Measurements from ENCODE around the gene SLC27A1. TPM values are rescaled to one million over a fixed set of nuclear protein-coding genes. Genes with fewer than 3 reads are reported as not detected.

The SLC27A1 gene
- total RNA-seq, 1 experiment from 2014 or later: 3.7 TPM

GRCh38 chr19:17451820-17452219, 18.5 kb upstream of the SLC27A1 start:
- no TSS peak for BruUV-seq (replicated peaks)
- no peaks in the 10 kb centered on the region for H3K27me3 ChIP-seq (replicated peaks; ENCODE audit: control insufficient read depth, insufficient read depth, low read length)
- H3K4me3 Mint-ChIP-seq (ENCODE audit: unreplicated experiment): no peak overlapping the region
- H3K9me3 ChIP-seq: no peaks in the 10 kb centered on the region
- H3K4me1 Mint-ChIP-seq (ENCODE audit: low read depth, unreplicated experiment): no peaks in the 10 kb centered on the region
- H3K9me3 Mint-ChIP-seq (ENCODE audit: unreplicated experiment): no peaks in the 10 kb centered on the region
- no peaks in the 10 kb centered on the region for H3K27me3 Mint-ChIP-seq (ENCODE audit: insufficient read depth, unreplicated experiment)
- ChIA-PET CTCF (no interaction called here), POLR2A (no interaction called here)
- H3K4me3 ChIP-seq (ENCODE audit: low read depth, low read length): no peak overlapping the region
- H3K27ac Mint-ChIP-seq (ENCODE audit: unreplicated experiment): no peak overlapping the region
- intact Hi-C loops (cut with micrococcal nuclease; ENCODE audit: unreplicated experiment): no loop called here
- no peak for DNase-seq
- H3K36me3 Mint-ChIP-seq (ENCODE audit: insufficient read depth, unreplicated experiment): no peaks in the 10 kb centered on the region
- no peak for TF ChIP-seq CTCF (IDR thresholded peaks at IDR 0.05; ENCODE audit: insufficient read depth in 1 of 2, low read depth in 1 of 2, low read length in 1 of 2, severe bottlenecking in 1 of 2, unreplicated experiment in 1 of 2)
- H3K4me1 ChIP-seq: no peaks in the 10 kb centered on the region
- H3K36me3 ChIP-seq (ENCODE audit: control insufficient read depth, insufficient read depth, low read length): no peaks in the 10 kb centered on the region

GRCh38 chr19:17454576-17455071, 15.7 kb upstream of the SLC27A1 start:
- H3K4me1 Mint-ChIP-seq (ENCODE audit: low read depth, unreplicated experiment): no peaks in the 10 kb centered on the region
- intact Hi-C loops (cut with micrococcal nuclease; ENCODE audit: unreplicated experiment): no loop called here
- no peaks in the 10 kb centered on the region for H3K9me3 ChIP-seq
- POLR2A ChIA-PET: no interaction called here
- no peak overlapping the region for H3K4me3 Mint-ChIP-seq (ENCODE audit: unreplicated experiment)
- no peaks in the 10 kb centered on the region for H3K27me3 ChIP-seq (replicated peaks; ENCODE audit: control insufficient read depth, insufficient read depth, low read length)
- no peaks in the 10 kb centered on the region for H3K36me3 ChIP-seq (ENCODE audit: control insufficient read depth, insufficient read depth, low read length)
- H3K4me1 ChIP-seq: no peaks in the 10 kb centered on the region
- peaks cover 3% of the 10 kb centered on the region for H3K27me3 Mint-ChIP-seq (ENCODE audit: insufficient read depth, unreplicated experiment)
- TF ChIP-seq CTCF (IDR thresholded peaks at IDR 0.05; ENCODE audit: insufficient read depth in 1 of 2, low read depth in 1 of 2, low read length in 1 of 2, severe bottlenecking in 1 of 2, unreplicated experiment in 1 of 2): no peak
- H3K9me3 Mint-ChIP-seq (ENCODE audit: unreplicated experiment): no peaks in the 10 kb centered on the region
- BruUV-seq (replicated peaks): no TSS peak
- no peak overlapping the region for H3K27ac Mint-ChIP-seq (ENCODE audit: unreplicated experiment)
- H3K36me3 Mint-ChIP-seq (ENCODE audit: insufficient read depth, unreplicated experiment): no peaks in the 10 kb centered on the region
- H3K4me3 ChIP-seq (ENCODE audit: low read depth, low read length): no peak overlapping the region
- CTCF ChIA-PET: interaction anchor here (0.6 kb wide), 1 partner anchor 64 kb away, joined by 3 read pairs; no protein-coding TSS in a partner anchor
- no peak for DNase-seq

GRCh38 chr19:17455308-17456123, 14.8 kb upstream of the SLC27A1 start:
- Mint-ChIP-seq H3K4me3 (ENCODE audit: unreplicated experiment) (no peak overlapping the region), H3K36me3 (ENCODE audit: insufficient read depth, unreplicated experiment) (no peaks in the 10 kb centered on the region), H3K27ac (ENCODE audit: unreplicated experiment) (no peak overlapping the region), H3K4me1 (ENCODE audit: low read depth, unreplicated experiment) (no peaks in the 10 kb centered on the region), H3K27me3 (ENCODE audit: insufficient read depth, unreplicated experiment) (peaks cover 3% of the 10 kb centered on the region), H3K9me3 (ENCODE audit: unreplicated experiment) (no peaks in the 10 kb centered on the region)
- no peak overlapping the region for H3K4me3 ChIP-seq (ENCODE audit: low read depth, low read length)
- ChIA-PET CTCF (interaction anchor here (0.6 kb wide), 1 partner anchor 64 kb away, joined by 3 read pairs; no protein-coding TSS in a partner anchor), POLR2A (no interaction called here)
- no peaks in the 10 kb centered on the region for H3K36me3 ChIP-seq (ENCODE audit: control insufficient read depth, insufficient read depth, low read length)
- intact Hi-C loops (cut with micrococcal nuclease; ENCODE audit: unreplicated experiment): no loop called here
- no peaks in the 10 kb centered on the region for H3K9me3 ChIP-seq
- H3K4me1 ChIP-seq: no peaks in the 10 kb centered on the region
- no peak for DNase-seq
- TF ChIP-seq CTCF (IDR thresholded peaks at IDR 0.05; ENCODE audit: insufficient read depth in 1 of 2, low read depth in 1 of 2, low read length in 1 of 2, severe bottlenecking in 1 of 2, unreplicated experiment in 1 of 2): no peak
- no peaks in the 10 kb centered on the region for H3K27me3 ChIP-seq (replicated peaks; ENCODE audit: control insufficient read depth, insufficient read depth, low read length)
- no TSS peak for BruUV-seq (replicated peaks)
